Stimulated activated CD8-positive, alpha-beta memory T cell treated with anti-CD3 and anti-CD28 coated beads, Interleukin-2, amount 100 ng/mL, for 48 hours (primary cell): Measurements from ENCODE around the gene SIRT7.

Source experiments
- DNase-seq, 2 donors: peaks; one replicate each; pipeline ENCODE4 v3.0.0-alpha.2; 2020; ENCODE audit warnings: low read depth in 2 of 2

SIRT7 gene

GRCh38 chr17:81905993-81906392 lies 12.0 kb downstream of the SIRT7 start:
- DNase-seq, result no peak

- DNase-seq, result no peak
Observed at GRCh38 chr17:81905424-81905875, 12.5 kb downstream of the SIRT7 start.

- no peak for DNase-seq
Observed at GRCh38 chr17:81904600-81905423, 13.2 kb downstream of the SIRT7 start.

GRCh38 chr17:81903896-81904599 lies 13.9 kb downstream of the SIRT7 start:
- no peak for DNase-seq

- DNase-seq, result no peak
Observed at GRCh38 chr17:81903415-81903831, 14.6 kb downstream of the SIRT7 start.

GRCh38 chr17:81902653-81903414 lies 15.1 kb downstream of the SIRT7 start:
- no peak for DNase-seq

GRCh38 chr17:81902023-81902652 lies 15.8 kb downstream of the SIRT7 start, which contains the start of gene NPB:
NPB (plus strand) TSS chr17:81902238; CDS start chr17:81902278, 40 bp downstream.
- no peak for DNase-seq

- no peak for DNase-seq
Observed at GRCh38 chr17:81901167-81902022, 16.6 kb downstream of the SIRT7 start.

- no peak for DNase-seq
Observed at GRCh38 chr17:81900181-81900820, 17.7 kb downstream of the SIRT7 start.

GRCh38 chr17:81899514-81900166 lies 18.3 kb downstream of the SIRT7 start:
- DNase-seq, result no peak

- DNase-seq, result no peak
Observed at GRCh38 chr17:81898885-81899284, 19.1 kb downstream of the SIRT7 start.

GRCh38 chr17:81898029-81898866 lies 19.7 kb downstream of the SIRT7 start:
- DNase-seq, result no peak

GRCh38 chr17:81895400-81895799 lies 22.6 kb downstream of the SIRT7 start:
- DNase-seq, result no peak

- no peak for DNase-seq
Observed at GRCh38 chr17:81891303-81891552, 26.7 kb downstream of the SIRT7 start.

- DNase-seq, result no peak
Observed at GRCh38 chr17:81890447-81891302, 27.3 kb downstream of the SIRT7 start.

GRCh38 chr17:81889602-81890001 lies 28.4 kb downstream of the SIRT7 start:
- no peak for DNase-seq

GRCh38 chr17:81888988-81889595 lies 28.9 kb downstream of the SIRT7 start:
- DNase-seq, result no peak
